B cell (primary cell): Measurements from ENCODE around the gene PIK3R2. TPM values are rescaled to one million over a fixed set of nuclear protein-coding genes. Genes with fewer than 3 reads are reported as not detected.

ENCODE experiments used
- ATAC-seq: fragments of 200-7000 bp; cut with Tn5 transposase; one replicate; pipeline ENCODE4 v1.10.0; 2021; ENCODE audit warnings: low read depth, mild to moderate bottlenecking, moderate number of reproducible peaks, moderate library complexity
- CTCF ChIA-PET: fragments of 350-600 bp; sonication (Branson Sonifier 250); formaldehyde crosslinking; loops from one replicate; lab custom pipeline; 2021; ENCODE audit warnings: antibody characterized with exemption, inconsistent platforms; lab: Charles Lee
- POLR2A ChIA-PET: fragments of 350-600 bp; sonication (Branson Sonifier 250); formaldehyde crosslinking; loops from one replicate; lab custom pipeline; 2021; ENCODE audit warnings: antibody characterized with exemption; lab: Charles Lee
- DNase-seq: peaks from one replicate; pipeline ENCODE4 v3.0.0; 2013
- H2AFZ ChIP-seq: 2 replicates; pipeline ENCODE4 v1.6.1; 2012; ENCODE audit warnings: mild to moderate bottlenecking, low read depth, low read length; ENCODE audit not compliant: insufficient read depth, poor library complexity, severe bottlenecking
- H3K27ac ChIP-seq, 2 donors: 1 replicate in 1 of 2; 2 replicates in 1 of 2; pipeline ENCODE4 v1.5.1; 2012 to 2013; ENCODE audit warnings: low read length in 2 of 2, mild to moderate bottlenecking in 2 of 2, moderate library complexity in 1 of 2
- H3K27me3 ChIP-seq, 4 experiments: fragments of 200-600 bp in 1 of 4; sonication (generic) in 1 of 4; replicated peaks in 1 of 4; 1 replicate in 2 of 4; 2 replicates in 2 of 4; pipeline versions ENCODE4 v1.6.1 to v1.7.0; 2013 to 2016; ENCODE audit warnings: low read length in 3 of 4, mild to moderate bottlenecking in 2 of 4, mixed read lengths in 1 of 4, moderate library complexity in 1 of 4; ENCODE audit not compliant: insufficient read depth in 4 of 4, control insufficient read depth in 3 of 4; ENCODE audit errors: control extremely low read depth in 1 of 4
- H3K36me3 ChIP-seq, 2 experiments: replicated peaks in 1 of 2; 1 replicate in 1 of 2; 2 replicates in 1 of 2; pipeline versions ENCODE4 v1.6.1 to v1.7.1; 2013; ENCODE audit warnings: low read length in 1 of 2; ENCODE audit not compliant: insufficient read depth in 2 of 2, control insufficient read depth in 1 of 2; ENCODE audit errors: control extremely low read depth in 1 of 2, extremely low read depth in 1 of 2
- H3K4me1 ChIP-seq, 2 donors: fragments of 200-600 bp in 1 of 2; sonication (generic) in 1 of 2; 1 replicate in 1 of 2; 2 replicates in 1 of 2; pipeline versions ENCODE4 v1.5.1 to v1.6.1; 2013 to 2017; ENCODE audit warnings: low read length in 2 of 2; ENCODE audit not compliant: control insufficient read depth in 2 of 2, insufficient read depth in 2 of 2
- H3K4me2 ChIP-seq: replicated peaks from 2 replicates; pipeline ENCODE3; 2012; ENCODE audit warnings: mild to moderate bottlenecking, low read depth, low read length; ENCODE audit not compliant: poor library complexity, severe bottlenecking
- H3K4me3 ChIP-seq, 5 experiments: fragments of 200-600 bp in 1 of 5; sonication (generic) in 1 of 5; 1 replicate in 3 of 5; 2 replicates in 2 of 5; pipeline versions ENCODE4 v1.5.1 to v1.7.0; 2011 to 2016; ENCODE audit warnings: low read length in 4 of 5, mild to moderate bottlenecking in 4 of 5, low read depth in 2 of 5, control low read depth in 1 of 5, moderate library complexity in 1 of 5; ENCODE audit not compliant: insufficient read depth in 1 of 5; ENCODE audit errors: control extremely low read depth in 1 of 5, extremely low read depth in 1 of 5
- H3K79me2 ChIP-seq: fragments of 200-600 bp; sonication (generic); one replicate; pipeline ENCODE4 v1.6.0; 2016; ENCODE audit warnings: low read length; ENCODE audit not compliant: control insufficient read depth, insufficient read depth
- H3K9ac ChIP-seq: fragments of 200-600 bp; sonication (generic); 2 replicates; pipeline ENCODE4 v1.6.1; 2017; ENCODE audit warnings: mild to moderate bottlenecking, low read length, moderate library complexity
- H3K9me3 ChIP-seq, 3 donors: one replicate each; pipeline versions ENCODE4 v1.6.1 to v1.7.1; 2013; ENCODE audit warnings: low read length in 2 of 3; ENCODE audit not compliant: control insufficient read depth in 2 of 3, insufficient read depth in 1 of 3; ENCODE audit errors: control extremely low read depth in 1 of 3
- H4K20me1 ChIP-seq: 2 replicates; pipeline ENCODE4 v1.6.0; 2012; ENCODE audit warnings: mild to moderate bottlenecking, low read length; ENCODE audit not compliant: insufficient read depth, control insufficient read depth, poor library complexity, severe bottlenecking
- H3K27ac Mint-ChIP-seq: one replicate; pipeline ENCODE4 v1.8.0; 2021; ENCODE audit warnings: mixed read lengths
- H3K27me3 Mint-ChIP-seq: one replicate; pipeline ENCODE4 v1.8.0; 2021; ENCODE audit warnings: mixed read lengths
- H3K4me1 Mint-ChIP-seq: one replicate; pipeline ENCODE4 v1.8.0; 2021; ENCODE audit warnings: mixed read lengths
- H3K4me3 Mint-ChIP-seq: one replicate; pipeline ENCODE4 v1.8.0; 2021; ENCODE audit warnings: mixed read lengths
- H3K9me3 Mint-ChIP-seq: one replicate; pipeline ENCODE4 v1.8.0; 2022; ENCODE audit warnings: mixed read lengths; ENCODE audit not compliant: insufficient read depth
- EZH2 ChIP-seq: IDR thresholded peaks from 2 replicates; pipeline ENCODE4 v1.6.1; 2012; ENCODE audit warnings: borderline replicate concordance, low read depth, mild to moderate bottlenecking, moderate library complexity, low read length; ENCODE audit not compliant: insufficient read depth, poor library complexity, severe bottlenecking
- WGBS: methylation state at CpG from one replicate; pipeline ENCODE4 v1.1.5; 2013; ENCODE audit warnings: missing lambda C conversion rate; ENCODE audit not compliant: insufficient coverage; 5-methylcytosine and 5-hydroxymethylcytosine counted together
- intact Hi-C: fragments of 100-400 bp; cut with micrococcal nuclease; formaldehyde crosslinking; loops from one replicate; pipeline ENCODE4 v1.10.0; 2022
- polyA plus RNA-seq: library from polyadenylated mRNA; depleted of rRNA; stranded (reverse); fragments of >200 nt; gene quantifications from 2 replicates; pipeline ENCODE4 v1.2.3, GENCODE V29; 2012
- total RNA-seq, 2 donors: library from RNA; stranded (reverse); fragments of 120-200 nt in 1 of 2; gene quantifications; 1 replicate in 1 of 2; 2 replicates in 1 of 2; pipeline versions ENCODE4 v1.2.3 to v1.2.4, GENCODE V29; 2013 to 2022
- TF ChIP-seq, protein P1 (sequence below): fragments of 200-600 bp; IDR thresholded peaks from one replicate; pipeline ENCODE4 v1.8.0; 2022; ENCODE audit warnings: antibody characterized with exemption, mild to moderate bottlenecking

Gene PIK3R2
- total and polyA plus RNA-seq, 2 donors (not counting 1 experiment from before 2014, with no cell fraction given) = 8.5 to 15.8 TPM

DNA sequence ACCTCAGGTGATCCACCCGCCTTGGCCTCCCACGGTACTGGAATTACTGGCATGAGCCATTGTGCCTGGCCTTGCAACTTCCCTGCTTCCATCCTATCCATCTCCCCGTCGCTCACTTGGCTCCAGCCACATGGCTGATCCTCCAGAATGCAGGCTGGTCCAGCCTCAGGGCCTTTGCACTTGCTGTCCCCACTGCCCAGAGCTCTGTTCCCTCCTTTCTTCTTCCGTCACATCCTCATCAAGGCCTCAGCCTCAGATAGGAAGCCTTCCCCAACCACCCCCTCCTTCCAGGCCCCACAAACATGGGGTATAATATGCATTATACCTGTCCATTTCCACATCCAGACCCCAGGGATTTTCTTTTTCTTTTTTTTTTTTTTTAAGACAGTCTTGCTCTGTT is 39.1 kb upstream of the PIK3R2 start:
- CTCF ChIA-PET = interaction anchor here (0.7 to 4.2 kb wide), 19 partner anchors 10 to 206 kb away, joined by 3 to 22 read pairs (median 5); partner anchors contain the start of genes ARRDC2, MAST3 and RAB3A
- Mint-ChIP-seq H3K27me3 (no peaks in the 10 kb centered on the region), H3K27ac (no peak overlapping the region), H3K9me3 (no peaks in the 10 kb centered on the region), H3K4me3 (no peak overlapping the region), H3K4me1 (peaks cover 61% of the 10 kb centered on the region)
- WGBS = 94% methylated on average over 5 of the region's 5 CpGs
- Histone ChIP-seq H3K27ac (no peak overlapping the region), H3K4me2 (no peak overlapping the region), H3K79me2 (peaks cover 73% of the 10 kb centered on the region), H3K9me3 (no peaks in the 10 kb centered on the region), H4K20me1 (peaks cover 53% of the 10 kb centered on the region), H3K9ac (no peak overlapping the region), H3K4me3 (no peak overlapping the region), H3K4me1 (peaks cover 41 to 47% of the 10 kb centered on the region in 2 donors), H3K36me3 (peaks cover 0 to 38% of the 10 kb centered on the region in 2 experiments), H2AFZ (no peak overlapping the region), H3K27me3 (no peaks in the 10 kb centered on the region)
- no peak for TF ChIP-seq EZH2
- TF ChIP-seq, protein P1, sequence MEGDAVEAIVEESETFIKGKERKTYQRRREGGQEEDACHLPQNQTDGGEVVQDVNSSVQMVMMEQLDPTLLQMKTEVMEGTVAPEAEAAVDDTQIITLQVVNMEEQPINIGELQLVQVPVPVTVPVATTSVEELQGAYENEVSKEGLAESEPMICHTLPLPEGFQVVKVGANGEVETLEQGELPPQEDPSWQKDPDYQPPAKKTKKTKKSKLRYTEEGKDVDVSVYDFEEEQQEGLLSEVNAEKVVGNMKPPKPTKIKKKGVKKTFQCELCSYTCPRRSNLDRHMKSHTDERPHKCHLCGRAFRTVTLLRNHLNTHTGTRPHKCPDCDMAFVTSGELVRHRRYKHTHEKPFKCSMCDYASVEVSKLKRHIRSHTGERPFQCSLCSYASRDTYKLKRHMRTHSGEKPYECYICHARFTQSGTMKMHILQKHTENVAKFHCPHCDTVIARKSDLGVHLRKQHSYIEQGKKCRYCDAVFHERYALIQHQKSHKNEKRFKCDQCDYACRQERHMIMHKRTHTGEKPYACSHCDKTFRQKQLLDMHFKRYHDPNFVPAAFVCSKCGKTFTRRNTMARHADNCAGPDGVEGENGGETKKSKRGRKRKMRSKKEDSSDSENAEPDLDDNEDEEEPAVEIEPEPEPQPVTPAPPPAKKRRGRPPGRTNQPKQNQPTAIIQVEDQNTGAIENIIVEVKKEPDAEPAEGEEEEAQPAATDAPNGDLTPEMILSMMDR = no peak
- ATAC-seq (no peak), DNase-seq (no peak)
- intact Hi-C loops = loop anchor here (2.0 kb wide), 3 partner anchors 15 to 107 kb away; no protein-coding TSS in a partner anchor
- POLR2A ChIA-PET = interaction anchor here (0.6 kb wide), 1 partner anchor 71 kb away, joined by 4 read pairs; no protein-coding TSS in a partner anchor

DNA sequence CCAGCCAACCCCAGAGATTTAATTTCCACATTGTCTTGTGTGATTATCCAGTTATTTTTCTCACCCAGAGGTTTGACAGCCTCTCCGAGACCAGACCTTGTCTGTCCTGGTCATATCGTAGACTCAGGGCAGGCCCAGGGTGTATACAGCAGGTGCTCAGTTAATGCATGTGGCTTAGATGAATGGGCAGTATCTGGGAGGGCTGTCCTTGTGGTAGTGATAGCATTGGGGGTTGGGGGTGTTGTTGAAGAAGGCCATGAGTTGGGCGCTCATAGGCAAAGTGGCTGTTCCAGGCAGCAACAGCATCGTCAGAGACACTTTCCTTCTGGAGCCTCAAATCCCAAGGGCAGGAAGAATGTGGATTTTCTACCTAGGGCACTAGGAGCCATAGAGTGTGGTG is 38.5 kb upstream of the PIK3R2 start:
- Histone ChIP-seq H3K9ac (no peak overlapping the region), H3K9me3 (no peaks in the 10 kb centered on the region), H3K79me2 (peaks cover 80% of the 10 kb centered on the region), H3K4me1 (peaks cover 41 to 47% of the 10 kb centered on the region in 2 donors), H3K4me3 (no peak overlapping the region), H3K4me2 (no peak overlapping the region), H2AFZ (no peak overlapping the region), H3K36me3 (peaks cover 0 to 38% of the 10 kb centered on the region in 2 experiments), H3K27ac (no peak overlapping the region), H4K20me1 (peaks cover 59% of the 10 kb centered on the region), H3K27me3 (no peaks in the 10 kb centered on the region)
- intact Hi-C loops = no loop called here
- H3K9me3 Mint-ChIP-seq = no peaks in the 10 kb centered on the region
- peak overlapping the region; percentile 20 for H3K27ac Mint-ChIP-seq
- no peak overlapping the region for H3K4me3 Mint-ChIP-seq
- 94% methylated on average over 4 of the region's 4 CpGs for WGBS
- no peak for ATAC-seq
- DNase-seq = no peak
- no peaks in the 10 kb centered on the region for H3K27me3 Mint-ChIP-seq
- POLR2A ChIA-PET = no interaction called here
- TF ChIP-seq, protein P1 = no peak
- no peak for TF ChIP-seq EZH2
- peaks cover 61% of the 10 kb centered on the region for H3K4me1 Mint-ChIP-seq
- CTCF ChIA-PET = interaction anchor here (1.0 to 2.7 kb wide), 6 partner anchors 10 to 138 kb away, joined by 3 to 21 read pairs (median 6); no protein-coding TSS in a partner anchor
